CD4-positive, alpha-beta T cell treated with Interleukin-15 for 4 hours (primary cell): ENCODE data around the gene DARS1.
"Not testable (repeated sequence)": the region's sequence is repeated elsewhere in the genome, so short reads cannot be mapped to it uniquely, and the experiment has no call there.

Experiments used
- DNase-seq: peaks from one replicate; pipeline ENCODE4 v3.0.0-alpha.2; 2020; ENCODE audit warnings: low spot score

Gene DARS1

DNA sequence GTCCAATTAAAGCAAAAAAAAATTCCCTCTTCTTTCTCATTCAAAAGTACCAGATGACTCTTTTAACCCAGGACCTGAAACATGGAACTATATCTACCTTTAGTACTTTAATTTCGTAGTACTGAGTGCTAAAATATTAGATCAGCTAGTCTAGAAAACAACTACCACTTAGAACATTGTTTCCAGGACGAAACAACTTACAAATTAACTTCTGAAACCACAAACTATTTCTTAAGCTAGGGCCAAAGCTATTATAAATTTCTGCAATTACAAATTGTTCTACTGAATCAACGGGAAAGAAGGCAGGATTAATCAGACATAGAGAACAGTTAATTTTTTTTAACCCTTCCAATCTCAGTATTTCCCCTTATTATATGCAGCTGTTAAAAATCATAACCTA is 39.9 kb downstream of the DARS1 start:
- no peak for DNase-seq

DNA sequence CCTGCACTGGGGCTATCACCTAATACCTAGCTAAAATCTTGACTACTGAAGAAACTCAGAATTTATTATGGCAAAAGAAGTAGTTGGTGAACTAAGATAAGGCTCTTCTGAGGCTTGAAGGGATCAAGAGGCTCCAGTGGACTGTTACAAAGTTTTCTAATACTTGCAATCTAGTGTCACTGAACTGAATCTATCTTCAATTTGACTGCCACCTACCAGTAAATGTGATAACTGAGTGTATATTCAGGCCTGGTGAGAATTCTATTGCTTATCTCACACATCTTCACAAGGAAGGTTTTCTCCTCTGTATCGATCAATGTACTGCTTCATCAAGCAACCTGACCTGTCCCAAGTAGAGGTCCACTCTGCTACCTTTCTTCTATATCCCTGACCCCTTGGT is 40.8 kb downstream of the DARS1 start:
- no peak for DNase-seq

DNA sequence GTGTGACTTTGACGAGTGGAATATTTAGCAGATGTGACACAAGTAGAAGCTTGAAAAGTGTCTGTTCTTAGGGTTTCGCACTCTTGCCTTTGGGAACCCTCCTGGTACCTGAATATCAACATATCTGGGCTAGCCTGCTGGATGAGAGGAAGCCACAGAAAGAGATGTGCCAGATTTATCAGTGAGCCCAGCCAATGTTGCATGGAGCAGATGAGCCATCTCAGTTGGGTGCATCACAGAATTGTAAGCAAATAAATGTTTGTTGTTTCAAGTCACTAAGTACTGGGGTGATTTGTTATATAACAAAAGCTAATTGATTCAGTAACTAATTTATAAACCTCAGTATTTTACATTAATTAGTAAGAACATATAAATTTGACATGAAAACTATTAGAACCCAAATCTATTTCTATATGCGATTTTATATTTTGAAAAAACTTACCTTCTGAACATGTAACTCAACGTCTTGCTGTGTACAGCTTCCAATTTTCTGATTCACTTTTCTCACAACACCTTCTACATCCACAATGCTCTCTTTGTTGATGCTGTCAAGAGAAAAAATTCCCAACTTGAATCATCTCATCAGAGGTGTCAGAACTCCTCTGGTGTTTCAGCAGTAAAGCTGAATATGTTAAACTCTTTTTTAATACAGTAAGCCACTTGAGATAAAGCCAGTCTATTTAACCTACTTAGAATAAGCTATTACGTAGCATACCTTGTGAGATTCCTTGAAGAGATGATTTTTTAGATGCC is 42.3 kb downstream of the DARS1 start:
- no peak for DNase-seq

DNA sequence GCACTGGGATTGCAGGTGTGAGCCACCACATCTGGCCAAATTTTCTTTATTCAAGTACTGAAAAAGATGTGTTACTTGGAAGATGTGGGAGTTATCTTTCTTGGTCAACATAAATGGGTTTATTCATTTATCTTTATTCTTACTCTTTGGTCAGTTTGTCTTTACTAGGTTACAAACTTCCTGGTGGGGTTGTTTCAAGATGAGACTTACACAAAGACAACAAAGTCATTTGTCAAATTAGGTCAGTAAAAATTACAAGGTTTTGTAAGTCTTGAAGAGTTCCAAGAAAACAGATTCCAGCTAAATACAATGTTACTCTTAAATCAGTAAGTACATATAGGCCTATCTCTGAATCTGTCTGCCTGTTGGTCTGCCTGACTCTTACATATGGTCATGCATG is 48.9 kb downstream of the DARS1 start:
- DNase-seq: no peak

DNA sequence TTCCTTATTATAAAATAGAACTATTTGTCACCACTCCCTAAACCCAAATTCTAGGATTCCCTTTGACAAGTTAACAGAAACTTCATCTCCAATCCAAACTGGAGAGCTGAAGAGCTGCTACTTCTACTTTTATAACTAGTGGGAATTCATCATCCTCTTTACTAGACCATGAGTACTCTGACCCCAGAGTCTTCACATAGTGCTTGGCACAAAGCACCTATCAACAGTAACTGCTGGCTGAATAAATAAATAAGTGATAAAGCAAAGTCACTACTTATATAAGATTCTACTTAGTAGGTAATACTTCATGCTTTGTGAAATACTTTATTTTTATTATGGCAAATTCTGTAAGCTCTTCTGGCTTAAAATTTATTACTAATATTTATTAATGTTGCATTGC is 49.5 kb downstream of the DARS1 start:
- no peak for DNase-seq

DNA sequence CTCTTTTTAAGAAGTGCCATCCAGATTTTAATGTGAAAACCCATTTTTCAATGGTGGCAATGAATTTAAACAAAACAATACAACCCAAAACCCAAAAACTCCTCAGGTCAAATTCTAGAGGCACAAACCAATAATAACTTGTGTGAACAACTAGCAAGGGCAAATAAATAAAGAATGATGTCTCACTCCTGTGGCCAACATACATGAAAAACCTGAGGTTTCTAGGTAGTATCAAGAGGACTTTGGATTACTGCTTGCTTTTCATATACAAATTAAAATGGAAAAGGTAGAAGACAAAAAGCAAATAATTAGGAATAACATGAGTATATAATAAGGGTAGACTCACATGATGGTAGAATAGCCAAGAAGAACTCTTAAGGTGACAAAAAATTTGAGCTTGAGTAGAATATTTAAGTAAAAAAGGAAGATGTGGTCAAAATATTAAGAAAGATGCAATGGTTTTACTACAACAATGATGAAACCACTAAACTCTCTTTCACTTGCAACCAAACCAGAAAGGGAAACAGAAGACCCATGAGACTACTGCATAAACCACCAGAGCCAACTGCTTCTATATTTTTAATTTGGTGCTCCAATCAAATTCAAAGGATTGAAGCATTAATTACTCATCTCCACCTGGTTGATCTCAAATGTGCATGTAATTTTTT is 53.5 kb downstream of the DARS1 start:
- DNase-seq: no peak

DNA sequence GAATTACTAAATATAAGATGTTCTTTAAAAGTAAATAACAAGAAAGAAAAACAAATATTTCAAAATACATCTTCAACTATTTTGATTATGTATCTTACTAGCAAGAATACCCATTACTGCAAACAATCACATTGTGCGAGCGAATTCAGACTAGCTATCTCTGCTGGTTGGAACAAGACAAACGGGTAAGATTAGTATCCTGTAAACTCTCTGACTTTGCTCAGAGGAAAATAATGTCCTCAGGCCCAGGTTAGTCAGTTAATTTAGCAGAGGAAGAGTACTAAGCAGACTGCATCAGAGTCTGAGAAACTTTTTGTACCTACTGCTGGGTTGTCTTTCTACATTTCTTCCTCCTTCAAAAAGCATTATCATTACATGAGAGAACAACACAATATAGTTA is 58.8 kb downstream of the DARS1 start:
- no peak for DNase-seq

DNA sequence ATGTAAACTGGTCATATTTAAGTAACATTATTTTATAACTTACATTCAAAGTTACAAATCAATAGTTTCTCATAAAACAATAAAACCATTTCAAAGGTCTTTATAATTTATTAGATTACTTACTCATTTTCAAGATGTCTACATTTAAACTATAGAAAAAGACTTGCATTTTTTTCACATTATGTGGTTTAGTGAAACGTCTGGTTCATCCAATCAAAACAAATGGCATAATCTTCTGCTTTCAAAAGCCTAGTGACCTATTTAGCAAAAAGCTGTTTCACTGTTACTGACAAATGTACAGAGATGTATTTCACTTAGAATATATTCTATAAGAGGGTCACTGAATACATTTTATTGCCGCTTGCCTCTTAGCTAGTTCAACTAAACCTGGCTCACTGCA is 59.9 kb downstream of the DARS1 start:
- no peak for DNase-seq

DNA sequence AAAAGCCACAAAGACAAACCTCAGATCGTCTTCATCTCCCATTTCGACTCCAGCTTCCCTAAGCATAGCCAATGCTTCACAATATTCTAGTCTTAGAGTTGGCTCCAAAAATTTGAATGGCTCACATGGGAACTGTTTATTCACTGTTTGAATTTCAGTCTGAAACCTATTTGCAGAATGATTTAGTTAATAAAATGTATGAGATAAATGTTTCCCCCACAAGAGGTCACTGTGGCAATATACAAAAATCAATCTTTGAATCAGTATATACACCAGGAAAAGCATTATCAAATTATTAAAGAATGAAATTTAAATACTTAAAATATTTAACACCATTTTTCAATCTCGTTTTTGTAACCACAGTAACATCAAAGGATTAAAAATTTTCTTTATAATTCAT is 69.2 kb downstream of the DARS1 start:
- DNase-seq: peak; percentile 72

DNA sequence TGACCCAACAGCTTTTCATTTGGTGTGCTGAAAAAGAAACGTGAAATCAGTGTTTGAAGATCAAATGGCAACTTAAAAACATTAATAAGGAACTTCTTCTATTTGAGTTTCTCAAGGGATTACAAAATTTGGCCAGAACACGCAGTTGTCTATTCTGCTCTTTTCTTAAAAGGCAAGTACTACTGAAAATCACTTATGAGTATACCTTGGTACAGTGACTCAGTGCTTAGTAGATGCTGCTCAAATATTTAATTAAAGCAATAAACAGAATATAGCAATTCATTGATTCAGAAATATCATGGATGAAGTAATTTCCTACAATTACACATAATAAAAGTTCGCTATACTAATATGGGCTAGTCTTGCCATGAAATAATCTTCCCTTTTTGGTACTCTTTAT is 70.9 kb downstream of the DARS1 start:
- no peak for DNase-seq

DNA sequence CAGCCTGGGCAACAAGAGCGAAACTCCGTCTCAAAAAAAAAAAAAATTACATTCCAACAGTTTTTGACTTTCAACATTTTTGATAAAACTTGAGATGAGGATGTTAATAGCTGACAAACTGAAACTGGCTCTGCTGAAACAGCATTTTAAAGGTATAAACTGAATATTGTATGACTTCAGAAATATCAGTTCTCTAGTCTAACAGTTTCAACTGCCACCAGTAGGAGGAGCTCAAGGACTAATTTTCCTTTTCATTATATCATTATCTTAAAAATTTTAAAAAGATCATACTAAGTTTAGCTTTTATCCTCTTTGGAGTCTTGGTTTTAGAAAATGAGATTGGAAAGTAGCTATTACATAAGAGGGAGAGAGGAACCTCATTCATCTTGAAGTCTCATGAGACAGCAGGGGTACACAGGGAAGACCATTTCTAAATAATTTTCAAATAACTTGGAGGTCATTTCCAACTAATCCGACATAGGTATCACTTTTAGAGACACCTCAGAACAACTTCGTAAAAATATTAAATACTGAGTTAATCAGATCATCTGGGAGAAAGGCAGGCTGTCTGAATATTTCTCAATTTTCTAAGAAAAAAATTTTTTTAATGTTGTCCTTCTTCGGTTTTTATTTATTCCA is 71.6 kb downstream of the DARS1 start:
- DNase-seq: peak; percentile 71

DNA sequence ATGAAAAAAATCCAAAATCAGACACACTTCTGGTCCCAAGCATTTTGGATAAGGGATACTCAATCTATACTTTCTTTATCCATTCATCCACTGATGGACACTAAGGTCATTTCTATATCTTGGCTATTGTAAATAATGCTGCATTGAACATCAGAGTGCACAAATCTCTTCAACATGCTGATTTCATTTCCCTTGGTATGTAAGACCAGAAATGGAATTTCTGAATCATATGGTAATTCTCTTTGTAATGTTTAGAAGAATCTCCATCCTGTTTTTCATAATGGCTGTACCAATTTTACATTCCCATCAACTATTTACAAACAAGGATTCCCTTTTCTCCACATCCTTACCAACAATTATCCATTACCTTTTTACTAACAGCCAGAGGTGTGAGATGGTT is 75.5 kb downstream of the DARS1 start:
- DNase-seq: no peak

DNA sequence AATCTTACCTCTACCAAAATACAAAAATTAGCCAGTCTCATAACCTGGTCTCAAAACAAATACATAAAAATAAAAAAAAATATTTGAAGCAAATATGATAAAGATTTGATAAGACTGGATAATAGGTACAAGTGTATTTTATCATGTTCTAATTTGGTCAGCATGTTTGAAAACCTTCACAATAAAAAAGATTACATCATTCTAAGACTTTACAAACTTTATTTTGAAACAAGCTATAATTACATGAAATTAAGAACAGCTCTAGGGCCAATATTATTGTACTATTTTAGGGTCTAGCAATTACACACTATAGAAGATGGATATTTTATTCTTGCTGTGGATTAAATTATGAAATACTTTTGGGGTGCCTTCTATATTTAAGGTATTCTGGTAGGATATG is 79.7 kb downstream of the DARS1 start:
- no peak for DNase-seq

DNA sequence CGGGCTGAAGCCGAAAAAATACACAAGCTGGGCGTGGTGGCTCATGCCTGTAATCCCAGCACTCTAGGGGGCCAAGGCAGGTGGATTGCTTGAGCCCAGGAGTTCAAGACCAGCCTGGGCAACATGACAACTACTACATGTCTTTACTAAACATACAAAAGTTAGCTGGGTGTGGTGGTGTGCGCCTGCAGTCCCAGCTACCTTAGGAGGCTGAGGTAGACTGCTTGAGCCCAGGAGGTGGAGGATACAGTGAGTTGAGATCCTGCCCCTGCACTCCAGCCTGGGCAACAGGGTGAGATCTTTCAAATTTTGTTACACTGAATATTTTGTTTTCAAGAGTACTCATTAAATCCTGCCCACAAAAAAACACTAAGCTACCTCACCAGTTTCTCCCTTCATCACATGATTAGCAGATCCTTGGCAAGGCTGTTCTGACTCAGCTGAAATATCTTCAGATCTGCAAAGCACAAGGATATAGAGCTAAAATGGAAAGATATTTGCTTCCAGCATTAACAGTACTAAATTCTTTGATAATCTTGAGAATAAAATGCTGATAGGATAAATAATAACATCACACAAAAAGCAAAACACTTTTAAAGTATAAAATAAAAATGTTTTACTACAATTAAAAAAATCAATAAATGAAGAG is 81.0 kb downstream of the DARS1 start:
- DNase-seq: no peak

DNA sequence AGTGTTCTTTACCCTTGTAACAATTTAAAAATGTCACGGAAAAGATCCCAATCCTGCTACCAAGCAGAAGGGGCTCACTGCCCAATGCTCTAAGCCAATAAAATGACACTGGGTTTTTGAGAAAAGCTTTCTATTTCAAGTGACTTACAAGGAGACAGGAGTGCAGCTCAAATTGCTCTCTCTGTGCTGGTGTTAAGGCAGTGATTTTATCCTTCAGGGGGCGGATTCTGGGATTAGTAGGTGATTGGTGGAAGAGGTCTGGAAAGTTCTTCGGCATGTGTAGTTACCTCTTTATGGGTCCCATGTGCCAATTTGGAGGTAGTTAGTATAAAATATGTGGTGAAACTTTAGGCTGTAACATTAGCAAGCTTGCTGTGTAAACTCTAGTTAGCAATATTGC is 81.8 kb downstream of the DARS1 start:
- no peak for DNase-seq

DNA sequence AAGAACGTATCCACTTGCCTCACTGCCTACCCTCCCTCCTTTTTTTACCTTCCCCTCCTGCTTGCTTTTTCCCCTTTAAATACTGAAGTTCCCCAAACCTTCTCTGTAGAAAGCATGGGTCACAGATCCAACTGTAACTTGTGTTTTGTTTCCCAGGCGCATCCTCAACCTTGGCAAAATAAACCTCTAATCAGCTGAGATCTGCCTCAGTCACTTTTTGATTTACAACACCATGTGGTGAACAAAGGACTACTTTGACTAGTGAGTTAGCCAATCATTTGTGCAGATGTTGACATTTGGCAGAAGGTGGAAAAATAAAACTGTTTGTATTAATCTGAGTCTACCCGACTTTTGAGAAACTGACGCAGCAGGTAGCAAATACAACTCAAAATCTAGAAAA is 85.9 kb downstream of the DARS1 start:
- no peak for DNase-seq

DNA sequence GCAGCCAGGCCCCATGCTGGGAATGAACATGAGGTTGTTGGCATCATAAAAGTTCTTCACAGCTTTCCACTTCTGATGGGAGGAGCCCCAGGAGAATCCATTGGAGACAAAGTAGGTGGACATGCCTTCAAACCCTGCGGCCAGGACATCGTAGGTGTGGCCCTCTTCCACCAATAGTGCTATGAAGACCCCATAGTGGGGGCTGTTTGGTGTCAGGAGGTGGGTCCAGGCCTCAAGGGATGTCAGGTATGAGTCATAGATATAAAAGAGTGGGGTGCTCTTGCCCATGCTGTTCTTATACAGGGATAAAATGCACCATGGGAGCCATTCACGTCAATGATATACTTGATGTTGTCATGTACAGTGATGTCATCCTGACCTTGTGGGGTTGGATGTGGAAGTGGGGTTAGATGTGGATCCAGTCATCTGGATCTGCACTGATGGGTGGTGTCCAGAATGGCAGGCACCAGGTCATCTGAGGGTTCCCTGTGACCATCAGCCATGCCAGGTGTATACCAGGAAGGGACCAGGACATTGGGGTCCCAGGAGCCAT is 87.1 kb downstream of the DARS1 start:
- no peak for DNase-seq

DNA sequence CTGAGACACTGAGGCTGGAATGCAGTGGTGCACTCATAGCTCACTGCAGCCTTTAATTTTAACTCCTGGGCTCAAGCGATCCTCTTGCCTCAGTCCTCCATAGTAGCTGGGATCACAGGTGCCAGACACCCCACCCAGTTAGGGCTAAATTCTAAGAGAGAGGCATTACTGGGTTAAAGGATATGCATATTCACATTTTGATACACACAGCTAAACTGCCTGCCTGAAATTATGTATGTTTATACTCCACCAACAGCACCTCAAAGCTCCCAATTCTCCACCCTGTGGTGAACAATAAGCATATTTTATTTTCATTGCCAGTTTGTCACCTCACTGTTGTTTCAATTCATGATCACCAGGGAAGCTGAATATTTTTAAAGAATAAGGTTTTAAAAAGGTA is 90.5 kb downstream of the DARS1 start:
- no peak for DNase-seq

DNA sequence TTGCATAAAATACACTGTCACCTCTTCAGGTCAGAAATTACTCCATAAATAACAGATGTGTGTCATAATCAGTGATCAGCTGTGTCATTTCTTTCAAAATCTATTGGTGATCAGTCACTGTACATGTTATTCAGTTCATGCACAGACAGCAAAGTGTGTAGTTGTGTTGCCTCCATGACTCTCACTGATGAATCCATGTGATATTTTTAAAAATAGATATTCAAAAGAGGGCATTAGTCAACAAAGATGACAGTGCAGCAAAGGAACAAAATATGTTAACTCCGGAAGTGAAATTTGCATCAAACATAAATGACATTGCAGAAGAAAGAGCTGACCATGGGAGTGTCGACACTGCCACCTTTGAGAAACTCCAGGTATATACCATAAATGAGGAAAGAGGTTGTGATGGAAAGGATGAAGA is 92.0 kb downstream of the DARS1 start:
- no peak for DNase-seq

DNA sequence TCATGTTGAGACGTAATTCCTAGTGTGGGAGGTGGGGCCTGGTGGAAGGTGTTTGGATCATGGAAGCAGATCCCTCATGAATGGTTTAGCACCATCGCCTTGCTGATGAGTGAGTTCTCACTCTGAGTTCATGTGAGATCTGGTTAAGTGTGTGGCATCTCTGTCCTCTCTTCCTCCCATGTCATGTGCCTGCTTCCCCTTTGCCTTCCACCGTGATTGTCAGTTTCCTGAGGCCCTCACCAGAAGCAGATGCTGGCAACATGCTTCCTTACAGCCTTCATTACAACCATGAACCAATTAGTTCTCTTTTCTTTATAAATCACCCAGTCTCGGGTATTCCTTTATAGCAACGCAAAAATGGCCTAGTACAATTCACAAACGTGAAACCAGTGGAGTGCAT is 94.6 kb downstream of the DARS1 start:
- no peak for DNase-seq

DNA sequence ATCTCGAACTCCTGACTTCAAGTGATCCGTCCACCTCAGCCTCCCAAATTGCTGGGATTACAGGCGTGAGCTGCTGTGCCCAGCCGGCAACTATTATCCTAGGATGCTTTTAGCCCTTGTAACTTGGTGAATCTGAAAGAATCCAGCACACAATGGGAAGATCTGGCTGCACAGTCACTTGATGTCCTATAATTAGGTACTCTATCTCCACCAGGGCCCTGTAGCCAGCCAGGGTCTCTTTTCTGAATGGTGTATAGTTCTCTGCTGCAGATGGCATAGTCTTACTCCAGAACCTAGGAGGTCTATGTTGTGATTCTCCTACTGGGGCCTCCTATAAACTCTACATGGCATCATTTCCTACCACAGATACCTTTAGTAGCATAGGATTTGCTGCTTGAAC is 95.3 kb downstream of the DARS1 start:
- DNase-seq: no peak

DNA sequence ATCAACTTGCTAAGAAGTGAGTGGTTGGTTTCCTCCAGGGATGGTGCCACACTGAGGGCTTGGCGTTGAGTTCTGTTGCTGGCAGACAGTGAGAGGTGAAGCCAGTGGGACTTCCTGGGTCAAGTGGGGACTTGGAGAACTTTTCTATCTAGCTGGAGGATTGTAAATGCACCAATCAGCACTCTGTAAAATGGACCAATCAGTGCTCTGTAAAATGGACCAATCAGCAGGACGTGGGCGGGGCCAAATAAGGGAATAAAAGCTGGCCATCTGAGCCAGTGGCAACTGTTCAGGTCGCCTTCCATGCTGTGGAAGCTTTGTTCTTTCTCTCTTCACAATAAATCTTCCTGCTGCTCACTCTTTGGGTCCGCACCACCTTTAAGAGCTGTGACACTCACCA is 96.8 kb downstream of the DARS1 start:
- DNase-seq: not testable (repeated sequence)

DNA sequence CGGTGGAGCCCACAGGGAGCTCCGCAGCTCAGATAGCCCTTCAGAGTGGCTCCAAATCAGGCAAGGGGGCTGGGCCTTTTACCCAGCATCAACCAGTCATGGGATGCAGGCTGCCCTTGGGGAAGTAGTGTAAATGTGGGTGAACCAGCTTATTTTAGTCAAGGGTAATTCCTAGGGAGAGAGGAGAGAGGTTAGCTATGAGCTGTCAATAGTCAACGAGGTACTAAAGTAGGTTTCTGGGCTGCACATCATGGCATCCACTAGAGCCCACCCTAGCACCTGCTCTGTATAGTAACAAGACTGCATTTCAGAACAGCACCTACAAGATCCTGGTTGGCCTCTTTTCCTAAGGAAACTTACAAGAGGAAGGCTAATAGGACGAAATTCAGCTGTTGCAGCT is 99.7 kb downstream of the DARS1 start:
- no peak for DNase-seq
